Gastrocnemius medialis (tissue), 4 donors: ENCODE data around the gene POPDC2. TPM values are rescaled to one million over a fixed set of nuclear protein-coding genes. Genes with fewer than 3 reads are reported as not detected.
A peak's percentile ranks its signal among the peaks of the same experiment; 100 is the strongest.

Experiments used
- ATAC-seq, 2 donors: fragments of 150-250 bp; one replicate each; pipeline ENCODE4 v1.9.1; 2016
- DNase-seq, 2 donors: peaks; one replicate each; pipeline ENCODE4 v3.0.0-alpha.2; 2019
- H3K27ac ChIP-seq, 4 donors: fragments of 200-600 bp; sonication (generic); 1 replicate in 1 of 4; 2 replicates in 3 of 4; pipeline ENCODE4 v1.5.1; 2016 to 2018; ENCODE audit warnings: mild to moderate bottlenecking in 2 of 4, moderate library complexity in 1 of 4
- H3K27me3 ChIP-seq, 3 donors: fragments of 200-600 bp; sonication (generic) in 2 of 3; 1 replicate in 1 of 3; 2 replicates in 2 of 3; pipeline versions ENCODE4 v1.5.1 to v1.6.0; 2016 to 2019; ENCODE audit warnings: mild to moderate bottlenecking in 1 of 3, moderate library complexity in 1 of 3
- H3K36me3 ChIP-seq, 2 donors: fragments of 200-600 bp; sonication (generic) in 1 of 2; one replicate each; pipeline ENCODE4 v1.5.1; 2017 to 2018
- H3K4me1 ChIP-seq, 2 donors: fragments of 200-600 bp; sonication (generic) in 1 of 2; one replicate each; pipeline ENCODE4 v1.5.1; 2016 to 2017; ENCODE audit warnings: mild to moderate bottlenecking in 2 of 2
- H3K4me3 ChIP-seq, 4 donors: fragments of 200-600 bp; sonication (generic) in 3 of 4; 1 replicate in 1 of 4; 2 replicates in 3 of 4; pipeline ENCODE4 v1.5.1; 2016 to 2019; ENCODE audit warnings: mild to moderate bottlenecking in 2 of 4
- H3K9me3 ChIP-seq, 3 donors: fragments of 200-600 bp; sonication (generic) in 2 of 3; 1 replicate in 1 of 3; 2 replicates in 2 of 3; pipeline ENCODE4 v1.5.1; 2016 to 2019
- CTCF ChIP-seq, 5 experiments: fragments of 450-650 bp in 3 of 5; fragments of 200-600 bp in 2 of 5; sonication (generic) in 2 of 5; IDR thresholded peaks in 4 of 5; conservative IDR thresholded peaks in 1 of 5; 1 replicate in 4 of 5; 2 replicates in 1 of 5; pipeline ENCODE4 v1.5.1; 2016 to 2019; ENCODE audit warnings: antibody characterized with exemption in 5 of 5, mild to moderate bottlenecking in 3 of 5, moderate library complexity in 3 of 5
- POLR2A ChIP-seq, 2 donors: fragments of 450-650 bp; IDR thresholded peaks; one replicate each; pipeline ENCODE4 v1.6.1; 2017; ENCODE audit warnings: antibody characterized with exemption in 2 of 2, mild to moderate bottlenecking in 2 of 2, moderate library complexity in 2 of 2
- in situ Hi-C, 4 donors: fragments of 200-750 bp; cut with MboI; loops; one replicate each; pipeline versions ENCODE4 v1.15.0 to v1.8.0; 2017; ENCODE audit warnings: low sequenced_read_pairs in 4 of 4
- intact Hi-C: fragments of 100-400 bp; cut with DNase I; formaldehyde crosslinking; loops from one replicate; pipeline ENCODE4 v1.15.1; 2023; ENCODE audit warnings: low total_unique reads
- total RNA-seq, 4 donors: library from RNA; depleted of rRNA; stranded (reverse); fragments of >200 nt; gene quantifications; one replicate each; pipeline versions ENCODE4 v1.1.0 to v1.2.3, GENCODE V29; 2016

The POPDC2 gene
- total RNA-seq, 4 donors from 2014 or later = 7.8 to 38.9 (median 30.3) TPM

- in situ Hi-C loops = no loop called here
- TF ChIP-seq CTCF (IDR thresholded peaks at IDR 0.05 in 4 of 5, conservative IDR thresholded peaks at IDR 0.05 in 1 of 5) (no peak), POLR2A (IDR thresholded peaks at IDR 0.05) (no peak)
- Histone ChIP-seq H3K27me3 (no peaks in the 10 kb centered on the region), H3K4me3 (no peak overlapping the region), H3K27ac (peak overlapping the region in 1 of 4 donors; percentile 21), H3K36me3 (no peaks in the 10 kb centered on the region), H3K9me3 (no peaks in the 10 kb centered on the region), H3K4me1 (peaks cover 0 to 8% of the 10 kb centered on the region in 2 donors)
- intact Hi-C loops = loop anchor here (10.0 kb wide), 1 partner anchor 394 kb away; the partner anchor contains the start of gene GSK3B
- DNase-seq (no peak), ATAC-seq (no peak)
These were observed 40.7 kb upstream of the POPDC2 start for GRCh38 chr3:119700920-119701734.

- DNase-seq = no peak
- in situ Hi-C loops (no loop called here), intact Hi-C loops (loop anchor here (10.0 kb wide), 1 partner anchor 394 kb away; the partner anchor contains the start of gene GSK3B)
- no peak for TF ChIP-seq POLR2A (IDR thresholded peaks at IDR 0.05)
- no peak for TF ChIP-seq CTCF (IDR thresholded peaks at IDR 0.05 in 4 of 5, conservative IDR thresholded peaks at IDR 0.05 in 1 of 5)
- no peaks in the 10 kb centered on the region for H3K36me3 ChIP-seq
- H3K4me1 ChIP-seq = peaks cover 0 to 8% of the 10 kb centered on the region in 2 donors
- peak overlapping the region in 2 of 4 donors; percentile 15 to 21 for H3K27ac ChIP-seq
- no peak for ATAC-seq
- no peak overlapping the region for H3K4me3 ChIP-seq
- no peaks in the 10 kb centered on the region for H3K27me3 ChIP-seq
- H3K9me3 ChIP-seq = no peaks in the 10 kb centered on the region
These were observed 40.0 kb upstream of the POPDC2 start for GRCh38 chr3:119700269-119700919.

GRCh38 chr3:119697394-119697793, 37.0 kb upstream of the POPDC2 start:
- Histone ChIP-seq H3K9me3 (no peaks in the 10 kb centered on the region), H3K36me3 (no peaks in the 10 kb centered on the region), H3K4me1 (no peaks in the 10 kb centered on the region), H3K4me3 (no peak overlapping the region), H3K27ac (no peak overlapping the region), H3K27me3 (no peaks in the 10 kb centered on the region)
- intact Hi-C loops = no loop called here
- ATAC-seq (no peak), DNase-seq (no peak)
- no peak for TF ChIP-seq POLR2A (IDR thresholded peaks at IDR 0.05)
- TF ChIP-seq CTCF (IDR thresholded peaks at IDR 0.05 in 4 of 5, conservative IDR thresholded peaks at IDR 0.05 in 1 of 5) = no peak
- in situ Hi-C loops = loop anchor here (25.0 kb wide), 3 partner anchors 185 to 410 kb away; partner anchors contain the start of genes ARHGAP31 (in 3 of the 4) and GSK3B (in 1 of the 4)

- no peak overlapping the region for H3K27ac ChIP-seq
- ATAC-seq (no peak), DNase-seq (no peak)
- H3K4me3 ChIP-seq = no peak overlapping the region
- in situ Hi-C loops = loop anchor here (25.0 kb wide), 3 partner anchors 183 to 408 kb away; partner anchors contain the start of genes ARHGAP31 (in 3 of the 4) and GSK3B (in 1 of the 4)
- H3K9me3 ChIP-seq = no peaks in the 10 kb centered on the region
- no peaks in the 10 kb centered on the region for H3K36me3 ChIP-seq
- no peaks in the 10 kb centered on the region for H3K27me3 ChIP-seq
- no peaks in the 10 kb centered on the region for H3K4me1 ChIP-seq
- intact Hi-C loops = no loop called here
- TF ChIP-seq POLR2A (IDR thresholded peaks at IDR 0.05) (no peak), CTCF (IDR thresholded peaks at IDR 0.05 in 4 of 5, conservative IDR thresholded peaks at IDR 0.05 in 1 of 5) (no peak)
These were observed 35.1 kb upstream of the POPDC2 start for GRCh38 chr3:119695480-119695879.
